Upper lobe of left lung (tissue), 6 donors: ENCODE measurements around the gene DHRS12. TPM values are rescaled to one million over a fixed set of nuclear protein-coding genes. Genes with fewer than 3 reads are reported as not detected.

ENCODE experiments used
- ATAC-seq, 2 donors: fragments of 200-7000 bp; cut with Tn5 transposase; one replicate each; pipeline ENCODE4 v1.9.1; 2022; ENCODE audit warnings: mild to moderate bottlenecking in 2 of 2, moderate library complexity in 2 of 2; ENCODE audit not compliant: low FRiP score in 2 of 2
- DNase-seq, 2 donors: peaks; one replicate each; pipeline ENCODE4 v3.0.0-alpha.2; 2019 to 2020
- H3K27ac ChIP-seq, 4 donors: fragments of 200-600 bp; sonication (generic); one replicate each; pipeline ENCODE4 v1.5.1; 2016 to 2019
- H3K27me3 ChIP-seq, 4 donors: fragments of 200-600 bp; sonication (generic); one replicate each; pipeline ENCODE4 v1.5.1; 2017 to 2019
- H3K36me3 ChIP-seq, 4 donors: fragments of 200-600 bp; sonication (generic); one replicate each; pipeline ENCODE4 v1.5.1; 2016 to 2019
- H3K4me1 ChIP-seq, 4 donors: fragments of 200-600 bp; sonication (generic); one replicate each; pipeline ENCODE4 v1.5.1; 2018 to 2019
- H3K4me3 ChIP-seq, 4 donors: fragments of 200-600 bp; sonication (generic); one replicate each; pipeline ENCODE4 v1.5.1; 2017 to 2019; ENCODE audit warnings: mild to moderate bottlenecking in 2 of 4, moderate library complexity in 1 of 4
- H3K9me3 ChIP-seq, 4 donors: fragments of 200-600 bp; sonication (generic); one replicate each; pipeline ENCODE4 v1.5.1; 2018 to 2019
- CTCF ChIP-seq, 6 experiments: fragments of 450-650 bp in 4 of 6; fragments of 200-600 bp in 2 of 6; sonication (generic) in 2 of 6; IDR thresholded peaks; one replicate each; pipeline ENCODE4 v1.5.1; 2016 to 2019; ENCODE audit warnings: antibody characterized with exemption in 6 of 6
- EP300 ChIP-seq, 4 donors: sonication (generic); formaldehyde crosslinking; IDR thresholded peaks; one replicate each; pipeline ENCODE4 v1.5.1; 2017; ENCODE audit warnings: antibody characterized with exemption in 4 of 4, control low read depth in 2 of 4
- POLR2A ChIP-seq, 4 donors: fragments of 450-650 bp; IDR thresholded peaks; one replicate each; pipeline ENCODE4 v1.5.1; 2016 to 2017; ENCODE audit warnings: antibody characterized with exemption in 4 of 4, mild to moderate bottlenecking in 2 of 4
- POLR2AphosphoS5 ChIP-seq, 2 donors: sonication (generic); formaldehyde crosslinking; IDR thresholded peaks; one replicate each; pipeline ENCODE4 v1.5.1; 2017; ENCODE audit warnings: antibody characterized with exemption in 2 of 2
- WGBS, 2 donors: methylation state at CpG; one replicate each; pipeline ENCODE4 v1.1.5; 2017 to 2018; 5-methylcytosine and 5-hydroxymethylcytosine counted together
- total RNA-seq, 6 donors: library from RNA; depleted of rRNA in 4 of 6; stranded (reverse); fragments of >200 nt in 4 of 6; gene quantifications; one replicate each; pipeline versions ENCODE4 v1.1.0 to v1.2.1, GENCODE V29; 2016 to 2021
- donor health status: DM: no; HTN: no; CAD: no; lungs with moderate emphysema.
- donor health status: DM: no; HTN: yes; CAD: no; lungs with severe emphysema.

The DHRS12 gene
- total RNA-seq, 6 donors from 2014 or later, result 11.7 to 19.1 (median 17.6) TPM

- no peak for TF ChIP-seq CTCF (IDR thresholded peaks at IDR 0.05)
- TF ChIP-seq EP300 (IDR thresholded peaks at IDR 0.05), result no peak
- TF ChIP-seq POLR2A (IDR thresholded peaks at IDR 0.05), result no peak
- 90 to 93% methylated on average over 9 of the region's 9 CpGs for WGBS, 2 donors
- Histone ChIP-seq H3K4me3 (no peak overlapping the region), H3K4me1 (peaks cover 13 to 18% (median 16%) of the 10 kb centered on the region in 4 donors), H3K9me3 (no peaks in the 10 kb centered on the region), H3K27ac (no peak overlapping the region), H3K27me3 (no peaks in the 10 kb centered on the region), H3K36me3 (no peaks in the 10 kb centered on the region)
- ATAC-seq, result no peak
- no peak for DNase-seq
Observed at GRCh38 chr13:51783428-51784094, 20.4 kb downstream of the DHRS12 start.

- peaks cover 11 to 16% (median 14%) of the 10 kb centered on the region in 4 donors for H3K4me1 ChIP-seq
- TF ChIP-seq CTCF (IDR thresholded peaks at IDR 0.05) (no peak), POLR2A (IDR thresholded peaks at IDR 0.05) (no peak), POLR2AphosphoS5 (IDR thresholded peaks at IDR 0.05) (no peak), EP300 (IDR thresholded peaks at IDR 0.05) (no peak)
- H3K4me3 ChIP-seq, result no peak overlapping the region
- DNase-seq (no peak), ATAC-seq (no peak)
- H3K27ac ChIP-seq, result no peak overlapping the region
- H3K9me3 ChIP-seq, result no peaks in the 10 kb centered on the region
- H3K36me3 ChIP-seq, result no peaks in the 10 kb centered on the region
- H3K27me3 ChIP-seq, result no peaks in the 10 kb centered on the region
- 85 to 87% methylated on average over 15 of the region's 15 CpGs for WGBS, 2 donors
Observed at GRCh38 chr13:51782026-51782710, 21.8 kb downstream of the DHRS12 start.

GRCh38 chr13:51781246-51782022 lies 22.5 kb downstream of the DHRS12 start:
- no peaks in the 10 kb centered on the region for H3K9me3 ChIP-seq
- peaks cover 6 to 12% (median 8%) of the 10 kb centered on the region in 4 donors for H3K4me1 ChIP-seq
- no peaks in the 10 kb centered on the region for H3K36me3 ChIP-seq
- WGBS, 2 donors, result 70 to 76% methylated on average over 15 of the region's 15 CpGs
- H3K27ac ChIP-seq, result no peak overlapping the region
- H3K27me3 ChIP-seq, result no peaks in the 10 kb centered on the region
- peak; percentile 40 to 69 for ATAC-seq
- DNase-seq, result peak in 1 of 2 donors; percentile 59
- H3K4me3 ChIP-seq, result no peak overlapping the region
- peak in 4 of 6 experiments; percentile 23 to 49 (median 48) for TF ChIP-seq CTCF (IDR thresholded peaks at IDR 0.05)
- TF ChIP-seq EP300 (IDR thresholded peaks at IDR 0.05), result no peak
- TF ChIP-seq POLR2A (IDR thresholded peaks at IDR 0.05), result no peak
- no peak for TF ChIP-seq POLR2AphosphoS5 (IDR thresholded peaks at IDR 0.05)

GRCh38 chr13:51780099-51780498 lies 23.9 kb downstream of the DHRS12 start:
- 67 to 75% methylated on average over 3 of the region's 3 CpGs for WGBS, 2 donors
- no peak for TF ChIP-seq CTCF (IDR thresholded peaks at IDR 0.05)
- no peak for TF ChIP-seq POLR2AphosphoS5 (IDR thresholded peaks at IDR 0.05)
- no peak for TF ChIP-seq EP300 (IDR thresholded peaks at IDR 0.05)
- no peak for TF ChIP-seq POLR2A (IDR thresholded peaks at IDR 0.05)

More at GRCh38 chr13:51780099-51780498, 23.9 kb downstream of the DHRS12 start:
- ATAC-seq (no peak), DNase-seq (no peak)
- no peak overlapping the region for H3K27ac ChIP-seq
- no peaks in the 10 kb centered on the region for H3K9me3 ChIP-seq
- H3K36me3 ChIP-seq, result no peaks in the 10 kb centered on the region
- no peaks in the 10 kb centered on the region for H3K4me1 ChIP-seq
- H3K27me3 ChIP-seq, result no peaks in the 10 kb centered on the region
- H3K4me3 ChIP-seq, result no peak overlapping the region
